ENCODE measurements around the gene WFDC5. TPM values are rescaled to one million over a fixed set of nuclear protein-coding genes. Genes with fewer than 3 reads are reported as not detected.
"Not testable (repeated sequence)": the region's sequence is repeated elsewhere in the genome, so short reads cannot be mapped to it uniquely, and the experiment has no call there.

The WFDC5 gene
- total RNA-seq, 1 donor from 2014 or later: not detected

- DNase-seq: peak; percentile 66
These were observed 27.2 kb downstream of the WFDC5 start for GRCh38 chr20:45087814-45088213.

DNA sequence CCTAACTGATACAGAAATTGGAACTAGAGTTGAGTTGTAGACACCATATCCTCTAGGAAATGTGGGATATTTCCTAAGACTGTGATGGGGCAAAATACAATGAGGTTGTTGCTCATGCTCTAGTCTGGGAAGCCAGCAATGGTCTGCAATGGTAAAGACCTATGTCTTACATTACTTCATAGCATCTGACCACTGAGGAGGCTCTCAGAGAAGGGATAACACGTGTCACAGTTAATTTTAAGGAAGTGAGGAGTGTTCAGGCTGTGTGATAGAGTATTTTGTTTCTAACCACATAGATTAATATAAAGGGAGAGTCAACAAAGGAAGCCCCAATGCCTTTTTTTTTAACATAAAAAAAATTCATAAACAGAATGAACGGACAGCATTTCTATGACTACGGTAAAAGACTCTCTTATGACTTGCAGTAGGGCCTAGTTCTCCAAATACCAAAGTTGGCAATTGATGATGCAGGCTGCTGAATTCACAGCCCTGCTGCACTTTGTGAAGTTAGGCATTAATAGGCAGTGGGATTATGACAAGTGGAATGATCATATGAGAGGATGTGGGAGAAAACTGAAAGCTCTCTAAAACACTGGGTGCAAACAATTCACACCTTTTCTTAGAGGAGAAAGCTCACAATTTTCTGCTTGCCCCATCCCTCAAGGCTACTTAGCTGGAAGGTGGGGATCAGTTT is 27.7 kb downstream of the WFDC5 start:
- peak; percentile 35 for DNase-seq

DNA sequence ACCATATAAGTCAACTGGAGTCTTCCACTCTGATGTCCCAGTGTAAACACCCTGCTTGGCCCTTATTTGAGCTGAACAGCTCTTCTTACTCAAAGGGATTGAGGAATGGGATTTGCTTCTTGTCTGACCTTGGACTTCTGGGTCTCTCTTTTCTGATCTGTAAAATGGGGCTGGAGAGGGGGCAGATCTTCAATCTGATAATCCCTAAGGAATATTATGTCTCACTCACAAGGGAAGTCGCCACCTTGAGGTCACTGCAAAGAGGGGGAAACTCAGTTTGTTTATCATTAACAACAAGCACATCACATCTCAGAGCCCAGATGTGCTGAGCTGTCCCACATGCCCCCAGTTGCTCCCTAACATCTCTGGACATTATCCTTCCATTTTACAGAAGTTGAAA is 29.1 kb downstream of the WFDC5 start:
- DNase-seq: no peak

DNA sequence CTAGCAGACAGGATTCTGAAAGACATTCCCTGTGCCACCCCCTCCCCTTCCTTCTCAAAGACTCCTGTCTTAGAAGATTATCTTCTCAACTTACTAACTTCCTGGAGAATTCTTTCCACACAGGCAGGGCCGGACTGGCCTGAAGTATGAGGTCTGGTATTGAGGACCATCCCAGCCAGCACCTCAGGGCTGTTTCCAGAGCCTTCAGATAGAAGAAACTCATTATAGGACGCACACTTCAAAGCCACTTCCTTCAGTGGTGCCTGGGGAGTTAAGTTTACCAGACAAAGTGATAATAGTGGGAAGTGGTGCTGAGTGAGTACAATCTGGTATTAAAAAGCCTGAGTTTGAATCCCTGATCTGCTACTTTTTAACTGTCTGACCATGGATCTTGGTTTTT is 29.7 kb downstream of the WFDC5 start:
- no peak for DNase-seq

- no peak for DNase-seq
These were observed 31.8 kb downstream of the WFDC5 start for GRCh38 chr20:45083127-45083526.

- DNase-seq: no peak
These were observed 32.5 kb downstream of the WFDC5 start for GRCh38 chr20:45082468-45082867.

DNA sequence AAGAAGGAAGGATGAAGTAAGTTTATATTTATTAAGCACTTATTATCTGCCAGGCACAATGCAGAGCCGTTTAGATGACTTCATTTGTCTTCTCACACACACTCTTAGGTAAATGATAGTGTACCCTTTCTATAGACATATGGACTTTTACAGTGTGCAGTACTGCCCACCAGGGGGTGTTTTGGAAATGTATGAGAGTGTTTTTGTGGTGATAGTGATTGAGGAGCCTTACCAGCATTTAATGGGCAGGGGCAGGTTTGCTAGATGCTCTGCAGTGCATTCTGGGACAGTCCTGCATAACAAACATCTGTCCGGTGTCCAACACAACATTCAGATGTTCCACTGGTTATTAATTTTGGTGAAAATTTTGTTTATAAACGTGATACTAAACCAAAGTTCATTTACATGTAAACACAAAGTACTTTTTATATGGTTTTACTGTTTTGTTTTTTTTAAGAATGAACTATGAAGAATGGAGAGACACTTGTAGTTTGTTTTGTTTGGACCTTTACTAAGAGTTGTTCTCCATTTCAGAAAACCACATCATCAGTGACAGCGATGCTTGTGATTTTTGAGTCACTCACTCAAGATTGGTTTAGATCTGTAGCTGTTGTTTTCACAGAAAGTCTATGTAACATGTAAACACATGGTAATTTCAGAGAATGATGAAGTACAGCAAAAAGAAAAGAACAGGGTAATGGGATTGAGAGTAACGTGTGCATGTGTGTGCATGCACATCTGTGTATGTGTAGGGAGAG is 33.9 kb downstream of the WFDC5 start:
- no peak for DNase-seq

DNA sequence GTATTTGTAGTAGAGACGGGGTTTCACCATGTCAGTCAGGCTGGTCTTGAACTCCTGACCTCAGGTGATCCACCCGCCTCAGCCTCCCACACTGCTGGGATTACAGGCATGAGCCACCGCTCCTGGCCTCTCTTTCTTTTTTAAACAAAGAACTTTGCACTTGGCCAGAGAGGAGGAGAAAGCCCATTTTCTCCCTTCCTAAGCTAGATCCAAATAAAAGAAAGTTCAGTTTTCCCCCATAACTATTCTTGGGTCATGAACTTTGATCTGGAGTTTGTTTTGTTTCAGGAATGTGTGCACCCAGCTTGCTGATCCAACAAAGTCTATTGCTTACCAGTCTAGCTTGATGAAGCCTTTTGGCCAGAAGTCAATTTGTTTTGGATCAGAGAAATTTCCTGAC is 37.4 kb downstream of the WFDC5 start:
- no peak for DNase-seq

GRCh38 chr20:45073221-45073620 is 41.8 kb downstream of the WFDC5 start:
- peak; percentile 42 for DNase-seq

- no peak for DNase-seq
These were observed 42.9 kb downstream of the WFDC5 start for GRCh38 chr20:45072066-45072465.

GRCh38 chr20:45070932-45071632 is 43.9 kb downstream of the WFDC5 start:
- DNase-seq: no peak

- no peak for DNase-seq
These were observed 45.7 kb downstream of the WFDC5 start for GRCh38 chr20:45069261-45069660.

DNA sequence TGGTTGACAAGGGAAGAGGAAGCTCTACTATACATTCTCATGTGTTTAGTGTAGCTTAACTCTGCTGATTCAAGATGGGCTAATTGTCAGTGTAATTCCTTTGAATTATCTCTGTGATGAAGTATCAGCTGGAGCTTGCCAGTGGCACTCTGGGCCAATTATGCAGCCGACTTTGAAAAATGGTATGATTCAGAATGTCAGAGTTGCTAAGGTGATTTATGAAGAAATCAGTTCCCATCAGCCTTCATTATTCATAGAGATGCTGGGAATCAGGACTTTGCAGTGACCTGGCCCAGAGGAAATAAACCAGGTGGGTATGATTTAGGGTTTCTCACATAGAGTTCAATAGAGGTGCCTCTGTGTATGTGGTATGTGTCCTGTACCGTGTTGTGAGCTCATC is 47.4 kb downstream of the WFDC5 start:
- DNase-seq: no peak

DNA sequence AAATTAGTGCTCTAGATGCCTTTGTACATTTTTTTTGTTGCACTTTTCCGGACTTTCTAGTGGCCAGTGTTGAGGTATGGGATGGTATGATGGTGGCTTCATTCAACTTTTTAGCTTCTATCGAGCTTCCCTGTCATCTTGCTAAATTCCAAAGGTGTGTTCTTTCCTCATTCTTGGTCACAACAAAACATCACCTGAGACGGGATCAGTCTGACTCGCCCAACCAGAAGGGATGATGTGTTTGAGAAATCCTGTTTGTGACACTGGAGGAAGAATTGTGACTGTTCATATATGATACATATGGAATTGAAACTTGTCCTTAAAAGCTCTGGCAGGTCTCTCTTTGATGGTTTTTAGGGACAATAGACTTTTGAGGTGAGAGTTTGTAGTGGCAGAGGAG is 47.9 kb downstream of the WFDC5 start:
- no peak for DNase-seq

GRCh38 chr20:45066372-45066771 is 48.6 kb downstream of the WFDC5 start:
- DNase-seq: no peak

DNA sequence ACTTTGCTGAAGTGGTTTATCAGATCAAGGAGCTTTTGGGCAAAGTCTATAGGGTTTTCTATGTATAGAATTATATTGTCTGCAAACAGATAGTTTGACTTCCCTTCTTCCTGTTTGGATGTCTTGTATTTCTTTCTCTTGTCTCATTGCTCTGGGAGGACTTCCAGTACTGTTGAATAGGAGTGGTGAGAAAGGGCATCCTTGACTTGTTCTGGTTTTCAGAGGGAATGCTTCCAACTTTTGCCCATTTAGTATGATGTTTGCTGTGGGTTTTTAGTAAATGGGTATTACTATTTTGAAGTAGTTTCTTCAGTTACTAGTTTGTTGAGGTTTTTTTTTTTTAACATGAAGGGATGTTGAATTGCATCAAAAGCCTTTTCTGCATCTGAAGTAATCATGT is 50.2 kb downstream of the WFDC5 start:
- DNase-seq: no peak

- DNase-seq: not testable (repeated sequence)
These were observed 51.9 kb downstream of the WFDC5 start for GRCh38 chr20:45063107-45063506.

GRCh38 chr20:45061244-45061643 is 53.7 kb downstream of the WFDC5 start:
- DNase-seq: no peak

- no peak for DNase-seq
These were observed 54.7 kb downstream of the WFDC5 start for GRCh38 chr20:45060294-45060693.

Data from tongue (tissue), 2 donors.